Stimulated activated CD8-positive, alpha-beta memory T cell treated with anti-CD3 and anti-CD28 coated beads, Interleukin-12 subunit alpha, Interleukin-12 subunit beta, amount 100 ng/mL, for 4 hours (primary cell): ENCODE measurements around the gene ISL2.

ENCODE experiments used
- DNase-seq: peaks from one replicate; pipeline ENCODE4 v3.0.0-alpha.2; 2020; ENCODE audit warnings: low read depth

The ISL2 gene

GRCh38 chr15:76327191-76328105 lies 9.1 kb upstream of the ISL2 start:
- DNase-seq, result no peak

- DNase-seq, result no peak
Observed at GRCh38 chr15:76328106-76328696, 8.4 kb upstream of the ISL2 start.

- no peak for DNase-seq
Observed at GRCh38 chr15:76328958-76329357, 7.6 kb upstream of the ISL2 start.

- no peak for DNase-seq
Observed at GRCh38 chr15:76330080-76330680, 6.4 kb upstream of the ISL2 start.

- no peak for DNase-seq
Observed at GRCh38 chr15:76332796-76333195, 3.8 kb upstream of the ISL2 start.

GRCh38 chr15:76333309-76333708 lies 3.3 kb upstream of the ISL2 start:
- DNase-seq, result no peak

- no peak for DNase-seq
Observed at GRCh38 chr15:76333720-76334437, 2.7 kb upstream of the ISL2 start.

- DNase-seq, result no peak
Observed at GRCh38 chr15:76334438-76335306, 1.9 kb upstream of the ISL2 start.

- DNase-seq, result no peak
Observed at GRCh38 chr15:76335307-76336253, 993 bp upstream of the ISL2 start.

- no peak for DNase-seq
Observed at GRCh38 chr15:76337059-76337695, 604 bp downstream of the ISL2 start.

GRCh38 chr15:76337696-76338485 lies 1.3 kb downstream of the ISL2 start:
- no peak for DNase-seq

GRCh38 chr15:76338486-76339304 lies 2.1 kb downstream of the ISL2 start:
- DNase-seq, result no peak

GRCh38 chr15:76339305-76340197 lies 3.0 kb downstream of the ISL2 start:
- DNase-seq, result no peak

- DNase-seq, result no peak
Observed at GRCh38 chr15:76340198-76340802, 3.7 kb downstream of the ISL2 start.

- DNase-seq, result no peak
Observed at GRCh38 chr15:76340803-76341365, 4.3 kb downstream of the ISL2 start.

- DNase-seq, result no peak
Observed at GRCh38 chr15:76341366-76342057, 4.9 kb downstream of the ISL2 start.
